HG03378 (cell line): ENCODE measurements around the gene ITPR2.
"Not testable (repeated sequence)": the region's sequence is repeated elsewhere in the genome, so short reads cannot be mapped to it uniquely, and the experiment has no call there.

Experiments used
- ATAC-seq: cut with Tn5 transposase; IDR thresholded peaks from one replicate; pipeline ENCODE4 v1.9.1; 2021; ENCODE audit warnings: mild to moderate bottlenecking, moderate library complexity; ENCODE audit not compliant: unreplicated experiment

Gene ITPR2

DNA sequence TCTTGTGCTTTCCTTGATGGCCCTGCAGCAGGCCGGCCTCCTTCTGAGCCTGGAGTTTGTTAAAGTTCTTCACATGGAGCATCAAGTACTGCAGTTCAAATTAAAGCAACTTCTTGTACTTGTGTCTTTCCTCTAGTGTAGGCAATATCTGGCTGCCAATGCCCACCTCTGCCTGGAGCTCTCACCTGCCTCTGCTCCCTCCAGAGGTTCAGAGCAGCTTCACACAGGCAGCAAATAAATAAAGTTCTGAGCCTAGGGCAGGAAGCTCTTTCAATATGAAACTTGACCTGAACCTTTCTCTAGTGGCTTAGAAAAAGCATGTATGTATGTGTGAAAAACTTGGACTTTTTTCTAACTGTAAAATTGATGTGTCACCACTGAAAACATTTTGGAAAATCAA is 65.9 kb downstream of the ITPR2 start:
- ATAC-seq, result peak; percentile 42

DNA sequence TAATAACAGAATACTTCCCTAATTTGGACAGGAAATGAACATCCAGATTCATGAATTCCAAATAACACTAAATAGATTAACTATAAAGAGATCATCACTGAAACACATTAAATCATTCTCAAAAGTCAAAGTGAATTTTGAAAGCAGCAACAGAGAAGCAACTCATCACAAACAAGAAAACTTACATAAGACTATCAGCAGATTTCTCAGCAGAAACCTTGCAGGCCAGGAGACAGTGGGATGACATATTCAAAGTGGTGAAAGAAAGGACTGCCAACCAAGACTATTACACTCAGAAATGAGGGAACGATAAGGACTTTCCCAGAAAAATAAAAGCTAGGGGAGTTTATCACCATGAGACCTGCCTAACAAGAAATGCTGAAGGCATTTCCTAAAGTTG is 70.8 kb downstream of the ITPR2 start:
- ATAC-seq, result no peak

GRCh38 chr12:26761775-26762174 is 71.2 kb downstream of the ITPR2 start:
- ATAC-seq, result no peak

GRCh38 chr12:26760657-26761293 is 72.2 kb downstream of the ITPR2 start:
- ATAC-seq, result no peak

- ATAC-seq, result not testable (repeated sequence)
These were observed 77.6 kb downstream of the ITPR2 start for GRCh38 chr12:26755362-26755761.

DNA sequence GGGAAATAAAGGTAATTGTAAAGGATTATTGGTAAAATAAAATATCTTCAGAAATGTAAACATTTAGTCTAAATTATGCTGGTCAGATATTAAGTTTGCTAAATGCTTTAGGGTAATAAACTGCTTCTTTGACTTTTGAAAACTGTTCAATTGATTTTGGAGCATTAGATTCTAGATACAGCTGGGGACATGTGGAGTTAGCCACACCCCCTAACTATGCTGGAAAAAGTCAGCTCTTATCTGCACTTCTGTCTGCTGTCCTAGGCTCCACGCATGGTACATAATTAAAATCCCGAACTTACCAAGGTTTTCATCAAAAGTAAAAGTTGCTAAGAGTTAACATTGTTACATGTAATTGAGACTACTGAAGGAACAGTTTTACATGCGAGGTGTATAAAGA is 78.8 kb downstream of the ITPR2 start:
- ATAC-seq, result no peak

DNA sequence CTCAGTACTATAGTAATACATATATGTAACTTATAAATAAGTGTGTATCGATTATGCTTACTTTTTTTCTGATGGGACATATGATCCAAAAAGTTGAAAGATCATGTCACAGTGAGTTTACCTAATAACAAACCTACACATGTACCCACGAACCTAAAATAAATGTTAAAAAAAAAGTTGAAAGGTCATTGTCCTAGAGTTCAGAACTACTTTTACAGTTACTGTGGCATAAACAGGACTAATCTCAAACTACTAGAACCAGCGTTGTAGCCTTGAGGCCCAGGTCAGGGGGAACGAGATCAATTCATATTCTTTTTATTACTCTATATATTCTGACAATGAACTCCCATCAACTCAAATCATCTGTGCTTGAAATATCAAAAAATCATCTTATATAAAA is 81.8 kb downstream of the ITPR2 start:
- no peak for ATAC-seq

- no peak for ATAC-seq
These were observed 82.3 kb downstream of the ITPR2 start for GRCh38 chr12:26750531-26751175.

DNA sequence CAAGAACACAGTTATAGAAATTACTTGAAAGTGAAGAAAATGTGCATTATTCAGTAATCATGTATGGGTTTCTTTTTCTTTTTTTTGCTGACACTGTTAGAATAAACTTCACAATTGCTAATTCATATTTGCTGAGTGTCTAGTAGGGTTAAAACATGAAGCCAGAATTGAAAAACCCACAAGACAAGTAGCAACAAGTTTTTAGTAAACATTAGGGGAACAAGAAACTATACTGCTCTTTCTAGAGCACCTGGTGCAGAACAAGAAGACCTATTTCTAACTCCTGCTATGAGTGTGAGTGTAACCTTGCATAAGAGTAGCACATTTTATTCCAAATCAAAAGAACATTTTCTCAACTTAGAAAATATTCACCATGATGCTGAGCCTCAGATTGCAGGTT is 83.2 kb downstream of the ITPR2 start:
- ATAC-seq, result peak; percentile 77

GRCh38 chr12:26748741-26749431 is 84.1 kb downstream of the ITPR2 start:
- peak; percentile 65 for ATAC-seq

GRCh38 chr12:26748412-26748740 is 84.6 kb downstream of the ITPR2 start:
- no peak for ATAC-seq

GRCh38 chr12:26746121-26746714 is 86.8 kb downstream of the ITPR2 start:
- no peak for ATAC-seq

GRCh38 chr12:26744697-26745440 is 88.1 kb downstream of the ITPR2 start:
- ATAC-seq, result no peak

GRCh38 chr12:26744042-26744626 is 88.9 kb downstream of the ITPR2 start:
- ATAC-seq, result no peak

DNA sequence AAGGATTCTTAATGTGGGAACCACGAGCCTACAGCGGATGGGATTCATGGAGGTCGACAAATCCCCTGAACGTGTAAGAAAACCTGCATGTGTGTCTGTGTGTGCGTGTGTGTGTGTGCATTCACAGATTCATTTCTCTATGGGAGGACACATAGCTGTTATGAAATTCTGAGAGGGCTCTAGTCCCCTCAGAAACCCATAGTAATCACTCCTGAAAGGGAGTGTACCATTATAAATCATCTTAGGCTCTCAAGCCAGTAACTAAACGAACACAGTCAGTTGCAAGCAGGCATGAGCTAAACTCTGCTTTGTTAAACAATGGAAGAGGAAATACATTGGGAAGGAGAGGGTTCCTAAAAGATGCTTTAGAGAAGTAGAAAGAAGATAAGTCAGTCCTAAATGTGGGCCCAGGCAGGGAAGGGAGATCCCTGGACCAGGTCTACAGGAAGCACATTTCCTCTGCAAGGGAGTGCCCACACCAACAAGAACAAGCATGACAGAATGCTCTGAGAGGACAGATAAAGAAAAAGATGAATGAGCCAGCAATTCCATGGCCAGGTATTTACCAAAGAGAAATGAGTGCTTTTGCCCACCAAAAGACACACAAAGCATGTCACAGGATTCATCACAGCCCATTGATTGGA is 91.3 kb downstream of the ITPR2 start:
- ATAC-seq, result no peak

- no peak for ATAC-seq
These were observed 92.0 kb downstream of the ITPR2 start for GRCh38 chr12:26740991-26741390.

GRCh38 chr12:26740348-26740747 is 92.6 kb downstream of the ITPR2 start:
- ATAC-seq, result no peak

- no peak for ATAC-seq
These were observed 95.4 kb downstream of the ITPR2 start for GRCh38 chr12:26737487-26738030.

DNA sequence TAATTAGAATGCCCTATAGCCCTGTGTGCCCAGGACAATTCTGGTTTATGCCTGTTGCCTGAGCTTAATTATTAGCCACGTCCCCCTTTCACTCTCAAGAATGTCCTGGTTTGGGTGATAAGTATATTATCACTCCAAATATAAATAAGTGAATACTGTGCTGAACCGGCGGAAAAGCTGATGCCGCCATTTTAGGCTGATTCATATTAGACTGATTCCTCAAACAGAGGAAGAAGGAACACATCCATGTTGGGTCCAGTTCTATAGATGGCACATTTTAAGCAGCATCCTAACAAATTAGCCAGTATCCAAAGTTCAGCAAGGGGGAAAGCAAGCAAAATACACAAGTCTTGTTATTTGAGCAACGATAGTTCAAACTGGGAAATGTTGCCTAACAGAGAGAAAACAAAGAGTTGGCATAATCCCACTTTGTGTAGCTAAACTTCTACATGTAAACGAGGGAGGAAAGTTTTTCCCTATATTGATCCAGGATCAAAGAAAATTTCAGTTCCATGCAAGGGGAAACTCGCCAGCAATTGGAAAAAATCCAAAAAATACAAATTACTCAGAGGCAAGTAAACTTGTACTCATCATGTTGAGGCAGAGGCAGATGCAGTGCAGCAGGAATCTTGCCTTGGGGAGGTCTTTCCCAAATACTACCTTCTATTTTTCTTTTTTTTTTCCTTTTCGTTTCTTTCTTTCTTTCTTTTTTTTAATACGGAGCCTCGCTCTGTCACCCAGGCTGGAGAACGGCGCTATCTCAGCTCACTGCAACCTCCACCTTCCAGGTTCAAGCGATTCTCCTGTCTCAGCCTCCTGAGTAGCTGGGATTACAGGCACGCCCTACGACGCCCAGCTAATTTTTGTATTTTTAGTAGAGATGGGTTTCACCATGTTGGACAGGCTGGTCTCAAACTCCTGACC is 96.2 kb downstream of the ITPR2 start:
- ATAC-seq, result no peak
